ENCODE data around the gene BCL6B.
A peak's percentile ranks its signal among the peaks of the same experiment; 100 is the strongest.

- TF ChIP-seq, protein P1, sequence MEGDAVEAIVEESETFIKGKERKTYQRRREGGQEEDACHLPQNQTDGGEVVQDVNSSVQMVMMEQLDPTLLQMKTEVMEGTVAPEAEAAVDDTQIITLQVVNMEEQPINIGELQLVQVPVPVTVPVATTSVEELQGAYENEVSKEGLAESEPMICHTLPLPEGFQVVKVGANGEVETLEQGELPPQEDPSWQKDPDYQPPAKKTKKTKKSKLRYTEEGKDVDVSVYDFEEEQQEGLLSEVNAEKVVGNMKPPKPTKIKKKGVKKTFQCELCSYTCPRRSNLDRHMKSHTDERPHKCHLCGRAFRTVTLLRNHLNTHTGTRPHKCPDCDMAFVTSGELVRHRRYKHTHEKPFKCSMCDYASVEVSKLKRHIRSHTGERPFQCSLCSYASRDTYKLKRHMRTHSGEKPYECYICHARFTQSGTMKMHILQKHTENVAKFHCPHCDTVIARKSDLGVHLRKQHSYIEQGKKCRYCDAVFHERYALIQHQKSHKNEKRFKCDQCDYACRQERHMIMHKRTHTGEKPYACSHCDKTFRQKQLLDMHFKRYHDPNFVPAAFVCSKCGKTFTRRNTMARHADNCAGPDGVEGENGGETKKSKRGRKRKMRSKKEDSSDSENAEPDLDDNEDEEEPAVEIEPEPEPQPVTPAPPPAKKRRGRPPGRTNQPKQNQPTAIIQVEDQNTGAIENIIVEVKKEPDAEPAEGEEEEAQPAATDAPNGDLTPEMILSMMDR (conservative IDR thresholded peaks at IDR 0.05; ENCODE audit: low read length), result peak; percentile 62
- TF ChIP-seq EZH2phosphoT487 (IDR thresholded peaks at IDR 0.05; ENCODE audit: borderline replicate concordance, low read depth, low read length), result no peak
Measured at GRCh38 chr17:7001318-7001961, 21.4 kb upstream of the BCL6B start.
